Islet precursor cell (in vitro differentiated cells): Measurements from ENCODE around the gene EBF3.

Source experiments
- DNase-seq: peaks from one replicate; pipeline ENCODE4 v3.0.0-alpha.2; 2018

The EBF3 gene

GRCh38 chr10:129970465-129971364, 6.6 kb upstream of the EBF3 start:
- DNase-seq, result no peak

GRCh38 chr10:129969911-129970464, 5.9 kb upstream of the EBF3 start:
- DNase-seq, result no peak

- no peak for DNase-seq
Observed at GRCh38 chr10:129969184-129969910, 5.3 kb upstream of the EBF3 start.

GRCh38 chr10:129968853-129969183, 4.7 kb upstream of the EBF3 start:
- DNase-seq, result peak; percentile 90

GRCh38 chr10:129968020-129968852, 4.2 kb upstream of the EBF3 start:
- no peak for DNase-seq

- no peak for DNase-seq
Observed at GRCh38 chr10:129967579-129968019, 3.5 kb upstream of the EBF3 start.

- no peak for DNase-seq
Observed at GRCh38 chr10:129966889-129967578, 3.0 kb upstream of the EBF3 start.

GRCh38 chr10:129966370-129966888, 2.4 kb upstream of the EBF3 start:
- peak; percentile 52 for DNase-seq

GRCh38 chr10:129965959-129966358, 1.9 kb upstream of the EBF3 start:
- peak; percentile 9 for DNase-seq

GRCh38 chr10:129965425-129965808, 1.3 kb upstream of the EBF3 start:
- DNase-seq, result no peak

GRCh38 chr10:129964611-129965424, 744 bp upstream of the EBF3 start:
- peak; percentile 64 for DNase-seq

GRCh38 chr10:129962872-129963640, 1.0 kb downstream of the EBF3 start:
- peak; percentile 81 for DNase-seq

- DNase-seq, result peak; percentile 59
Observed at GRCh38 chr10:129962031-129962871, 1.8 kb downstream of the EBF3 start.

GRCh38 chr10:129961157-129961701, 2.8 kb downstream of the EBF3 start:
- DNase-seq, result peak; percentile 7

- DNase-seq, result peak; percentile 19
Observed at GRCh38 chr10:129960481-129961156, 3.5 kb downstream of the EBF3 start.

GRCh38 chr10:129959544-129960480, 4.3 kb downstream of the EBF3 start:
- peak; percentile 45 for DNase-seq
